ENCODE data around the gene PML. TPM values are rescaled to one million over a fixed set of nuclear protein-coding genes. Genes with fewer than 3 reads are reported as not detected.
A peak's percentile ranks its signal among the peaks of the same experiment; 100 is the strongest.
"Not testable (repeated sequence)": the region's sequence is repeated elsewhere in the genome, so short reads cannot be mapped to it uniquely, and the experiment has no call there.

Gene PML
- total RNA-seq, 1 experiment from 2014 or later, result 120 TPM

- no peak for DNase-seq
- no peaks in the 10 kb centered on the region for H3K9me3 Mint-ChIP-seq (ENCODE audit: low read depth, unreplicated experiment)
- CTCF ChIA-PET, result interaction anchor here (0.9 to 1.4 kb wide), 4 partner anchors 14 to 52 kb away, joined by 3 to 9 read pairs (median 6); no protein-coding TSS in a partner anchor
- peaks cover 41% of the 10 kb centered on the region for H3K4me1 Mint-ChIP-seq (ENCODE audit: low read depth, unreplicated experiment)
- no peak for TF ChIP-seq CTCF (IDR thresholded peaks at IDR 0.05; ENCODE audit: unreplicated experiment)
- no peaks in the 10 kb centered on the region for H3K27me3 Mint-ChIP-seq (ENCODE audit: unreplicated experiment)
- no peak overlapping the region for H3K27ac Mint-ChIP-seq (ENCODE audit: unreplicated experiment)
- BruUV-seq (replicated peaks), result no TSS peak
- intact Hi-C loops (cut with micrococcal nuclease; ENCODE audit: unreplicated experiment), result no loop called here
- H3K4me3 Mint-ChIP-seq (ENCODE audit: low read depth, unreplicated experiment), result no peak overlapping the region
- H3K36me3 Mint-ChIP-seq (ENCODE audit: insufficient read depth, unreplicated experiment), result peaks cover 16% of the 10 kb centered on the region
Observed at GRCh38 chr15:73959012-73959581, 35.4 kb upstream of the PML start.

- Mint-ChIP-seq H3K9me3 (ENCODE audit: low read depth, unreplicated experiment) (no peaks in the 10 kb centered on the region), H3K36me3 (ENCODE audit: insufficient read depth, unreplicated experiment) (peaks cover 17% of the 10 kb centered on the region), H3K27me3 (ENCODE audit: unreplicated experiment) (no peaks in the 10 kb centered on the region), H3K27ac (ENCODE audit: unreplicated experiment) (no peak overlapping the region), H3K4me1 (ENCODE audit: low read depth, unreplicated experiment) (peaks cover 42% of the 10 kb centered on the region), H3K4me3 (ENCODE audit: low read depth, unreplicated experiment) (no peak overlapping the region)
- CTCF ChIA-PET, result interaction anchor here (0.6 to 1.3 kb wide), 4 partner anchors 13 to 219 kb away, joined by 3 to 9 read pairs (median 7); no protein-coding TSS in a partner anchor
- no TSS peak for BruUV-seq (replicated peaks)
- intact Hi-C loops (cut with micrococcal nuclease; ENCODE audit: unreplicated experiment), result no loop called here
- DNase-seq, result no peak
- no peak for TF ChIP-seq CTCF (IDR thresholded peaks at IDR 0.05; ENCODE audit: unreplicated experiment)
Observed at GRCh38 chr15:73959801-73960200, 34.7 kb upstream of the PML start.

- intact Hi-C loops (cut with micrococcal nuclease; ENCODE audit: unreplicated experiment); H3K9me3 Mint-ChIP-seq (ENCODE audit: low read depth, unreplicated experiment); H3K27me3 Mint-ChIP-seq (ENCODE audit: unreplicated experiment); DNase-seq; H3K27ac Mint-ChIP-seq (ENCODE audit: unreplicated experiment); H3K4me3 Mint-ChIP-seq (ENCODE audit: low read depth, unreplicated experiment); BruUV-seq (replicated peaks): not testable (repeated sequence)
- Mint-ChIP-seq H3K4me1 (ENCODE audit: low read depth, unreplicated experiment) (peaks cover 50% of the 10 kb centered on the region), H3K36me3 (ENCODE audit: insufficient read depth, unreplicated experiment) (peaks cover 22% of the 10 kb centered on the region)
- CTCF ChIA-PET, result interaction anchor here (1.0 to 1.1 kb wide), 2 partner anchors 9 to 219 kb away, joined by 3 read pairs; no protein-coding TSS in a partner anchor
Observed at GRCh38 chr15:73960472-73961070, 33.9 kb upstream of the PML start.

GRCh38 chr15:73962433-73962832 is 32.1 kb upstream of the PML start:
- no TSS peak for BruUV-seq (replicated peaks)
- DNase-seq, result no peak
- Mint-ChIP-seq H3K9me3 (ENCODE audit: low read depth, unreplicated experiment) (no peaks in the 10 kb centered on the region), H3K27ac (ENCODE audit: unreplicated experiment) (no peak overlapping the region), H3K27me3 (ENCODE audit: unreplicated experiment) (no peaks in the 10 kb centered on the region), H3K4me3 (ENCODE audit: low read depth, unreplicated experiment) (no peak overlapping the region), H3K36me3 (ENCODE audit: insufficient read depth, unreplicated experiment) (peaks cover 12% of the 10 kb centered on the region), H3K4me1 (ENCODE audit: low read depth, unreplicated experiment) (peaks cover 46% of the 10 kb centered on the region)
- TF ChIP-seq CTCF (IDR thresholded peaks at IDR 0.05; ENCODE audit: unreplicated experiment), result no peak
- CTCF ChIA-PET, result no interaction called here
- intact Hi-C loops (cut with micrococcal nuclease; ENCODE audit: unreplicated experiment), result no loop called here

- intact Hi-C loops (cut with micrococcal nuclease; ENCODE audit: unreplicated experiment), result no loop called here
- Mint-ChIP-seq H3K4me1 (ENCODE audit: low read depth, unreplicated experiment) (peaks cover 23% of the 10 kb centered on the region), H3K9me3 (ENCODE audit: low read depth, unreplicated experiment) (no peaks in the 10 kb centered on the region), H3K27me3 (ENCODE audit: unreplicated experiment) (no peaks in the 10 kb centered on the region), H3K4me3 (ENCODE audit: low read depth, unreplicated experiment) (no peak overlapping the region), H3K36me3 (ENCODE audit: insufficient read depth, unreplicated experiment) (peaks cover 7% of the 10 kb centered on the region), H3K27ac (ENCODE audit: unreplicated experiment) (peak overlapping the region; percentile 19)
- BruUV-seq (replicated peaks), result no TSS peak
- peak; percentile 96 for TF ChIP-seq CTCF (IDR thresholded peaks at IDR 0.05; ENCODE audit: unreplicated experiment)
- peak; percentile 91 for DNase-seq
- CTCF ChIA-PET, result interaction anchor here (0.5 to 3.7 kb wide), 7 partner anchors 8 to 91 kb away, joined by 3 to 52 read pairs (median 5); no protein-coding TSS in a partner anchor
Observed at GRCh38 chr15:73964736-73965093, 29.8 kb upstream of the PML start.
